ENCODE data around the gene SLCO3A1.

SLCO3A1 gene

DNA sequence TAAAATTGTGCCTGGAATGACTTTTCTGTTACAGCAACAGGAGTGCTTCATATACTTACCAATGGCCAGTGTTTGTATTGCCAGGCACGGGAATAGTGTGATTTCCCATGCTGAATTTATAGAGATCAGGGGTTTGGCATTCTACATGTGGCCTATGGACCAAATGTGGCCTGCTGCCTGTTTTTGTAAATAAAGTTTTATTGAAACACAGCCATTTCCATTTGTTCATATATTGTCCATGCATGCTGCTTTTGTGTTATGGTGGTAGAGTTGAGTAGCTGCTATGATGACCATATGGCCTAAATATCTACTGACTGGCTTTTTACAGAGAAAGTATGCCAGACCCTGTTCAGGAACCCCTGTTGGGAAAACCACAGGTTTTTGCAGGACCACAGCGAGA, 55.6 kb downstream of the SLCO3A1 start:
- DNase-seq (ENCODE audit: low read depth in 1 of 2, low spot score in 1 of 2) = no peak

DNA sequence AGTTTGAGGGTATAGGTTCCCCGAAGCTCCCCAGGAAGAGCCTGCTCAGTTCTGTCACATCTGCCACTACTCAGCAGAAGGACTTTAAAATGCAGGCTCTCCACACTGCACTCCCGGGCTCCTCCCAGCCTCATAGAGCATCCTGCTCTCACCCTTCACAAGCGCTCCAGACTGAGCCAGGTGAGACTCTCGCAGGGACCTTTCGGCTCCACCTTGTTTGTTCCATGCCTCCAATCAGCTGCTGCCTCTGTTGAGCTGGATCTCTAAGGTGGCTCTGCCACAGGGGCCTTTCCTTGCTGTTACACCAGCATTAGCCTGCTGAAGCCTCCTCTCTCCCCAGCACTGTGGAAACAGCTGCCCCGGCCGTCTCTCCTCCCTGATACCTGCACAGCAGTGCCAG, 56.1 kb downstream of the SLCO3A1 start:
- DNase-seq (ENCODE audit: low read depth in 1 of 2, low spot score in 1 of 2) = no peak

DNA sequence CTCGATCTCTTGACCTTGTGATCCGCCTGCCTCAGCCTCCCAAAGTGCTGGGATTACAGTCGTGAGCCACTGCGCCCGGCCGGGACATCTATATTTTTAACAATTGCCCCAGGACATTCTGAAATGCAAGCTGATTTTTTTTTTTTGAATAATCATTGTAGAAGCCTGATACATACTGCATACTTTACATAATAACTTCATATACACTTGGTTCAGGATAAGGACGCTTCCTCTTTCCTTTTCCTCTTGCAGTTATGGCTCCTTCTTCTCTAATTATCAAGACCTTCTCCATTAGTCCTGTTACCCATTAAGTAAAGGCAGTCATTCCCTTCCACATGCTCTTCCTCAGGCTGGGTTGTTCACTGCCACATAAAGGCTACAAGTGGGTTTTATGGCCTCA, 58.3 kb downstream of the SLCO3A1 start:
- no peak for DNase-seq (ENCODE audit: low read depth in 1 of 2, low spot score in 1 of 2)

DNA sequence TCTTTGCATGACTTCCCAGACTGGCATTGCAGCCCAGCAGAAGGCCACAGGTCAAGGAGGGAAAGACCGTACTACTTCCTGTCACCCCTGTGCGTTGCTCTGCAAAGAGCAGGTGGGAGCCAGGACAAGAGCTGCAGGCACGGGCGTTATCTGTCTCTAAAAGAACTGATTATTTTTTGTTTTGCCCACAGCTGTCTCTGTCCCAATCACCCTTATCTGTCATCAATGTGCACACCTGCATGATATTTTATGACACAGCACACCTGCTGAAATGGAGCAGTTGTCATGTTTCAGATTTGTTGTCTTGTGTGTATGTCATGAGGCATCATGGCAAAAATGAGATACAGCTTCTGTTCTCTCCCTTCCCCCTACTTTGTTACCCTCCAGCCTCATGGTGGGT, 58.8 kb downstream of the SLCO3A1 start:
- no peak for DNase-seq (ENCODE audit: low read depth in 1 of 2, low spot score in 1 of 2)

DNA sequence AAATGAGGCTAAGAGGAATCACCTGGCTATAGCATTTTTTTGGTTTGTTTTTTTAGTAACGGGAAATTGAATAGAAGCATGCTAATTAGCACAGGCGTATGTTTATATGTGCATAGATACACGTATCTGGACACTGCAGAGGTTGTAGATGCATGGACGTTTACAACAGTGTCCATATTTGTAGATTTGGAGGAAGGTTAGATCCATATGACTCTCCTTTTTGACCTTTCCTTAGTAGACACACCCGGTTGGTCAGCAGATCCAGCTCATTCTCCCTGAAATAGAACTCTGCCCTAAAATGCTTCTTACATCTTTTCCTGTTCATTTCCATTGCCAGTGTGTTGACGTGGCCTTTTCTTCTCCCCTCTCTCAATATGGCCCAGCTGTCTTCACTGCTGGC, 60.1 kb downstream of the SLCO3A1 start:
- DNase-seq (ENCODE audit: low read depth in 1 of 2, low spot score in 1 of 2) = no peak

DNA sequence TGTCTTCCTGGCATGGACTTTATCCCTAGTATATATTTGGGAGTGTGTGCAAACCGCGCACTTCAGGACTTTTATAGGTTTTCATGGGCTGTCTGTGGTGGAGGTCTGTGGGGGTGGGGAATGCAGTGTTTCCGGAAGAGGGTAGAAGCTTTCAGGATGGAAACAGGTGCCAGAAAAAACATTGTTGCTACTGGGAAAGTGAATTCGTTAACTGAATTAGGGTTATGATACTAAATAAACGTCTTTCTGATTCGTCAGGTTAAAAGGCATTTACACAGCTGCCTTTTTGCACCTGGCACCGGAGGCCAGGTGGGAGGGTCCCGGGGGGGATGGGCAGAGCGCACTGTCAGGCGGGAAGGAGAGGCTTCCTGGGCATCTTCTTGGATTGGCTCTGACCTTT, 62.1 kb downstream of the SLCO3A1 start:
- DNase-seq (ENCODE audit: low read depth in 1 of 2, low spot score in 1 of 2) = no peak

DNA sequence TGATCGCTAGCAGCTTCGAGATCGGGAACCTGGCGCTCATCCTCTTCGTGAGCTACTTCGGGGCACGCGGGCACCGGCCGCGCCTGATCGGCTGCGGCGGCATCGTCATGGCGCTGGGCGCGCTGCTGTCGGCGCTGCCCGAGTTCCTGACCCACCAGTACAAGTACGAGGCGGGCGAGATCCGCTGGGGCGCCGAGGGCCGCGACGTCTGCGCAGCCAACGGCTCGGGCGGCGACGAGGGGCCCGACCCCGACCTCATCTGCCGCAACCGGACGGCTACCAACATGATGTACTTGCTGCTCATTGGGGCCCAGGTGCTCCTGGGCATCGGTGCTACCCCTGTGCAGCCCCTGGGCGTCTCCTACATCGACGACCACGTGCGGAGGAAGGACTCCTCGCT, 62.5 kb downstream of the SLCO3A1 start:
- DNase-seq (ENCODE audit: low read depth in 1 of 2, low spot score in 1 of 2) = no peak

DNA sequence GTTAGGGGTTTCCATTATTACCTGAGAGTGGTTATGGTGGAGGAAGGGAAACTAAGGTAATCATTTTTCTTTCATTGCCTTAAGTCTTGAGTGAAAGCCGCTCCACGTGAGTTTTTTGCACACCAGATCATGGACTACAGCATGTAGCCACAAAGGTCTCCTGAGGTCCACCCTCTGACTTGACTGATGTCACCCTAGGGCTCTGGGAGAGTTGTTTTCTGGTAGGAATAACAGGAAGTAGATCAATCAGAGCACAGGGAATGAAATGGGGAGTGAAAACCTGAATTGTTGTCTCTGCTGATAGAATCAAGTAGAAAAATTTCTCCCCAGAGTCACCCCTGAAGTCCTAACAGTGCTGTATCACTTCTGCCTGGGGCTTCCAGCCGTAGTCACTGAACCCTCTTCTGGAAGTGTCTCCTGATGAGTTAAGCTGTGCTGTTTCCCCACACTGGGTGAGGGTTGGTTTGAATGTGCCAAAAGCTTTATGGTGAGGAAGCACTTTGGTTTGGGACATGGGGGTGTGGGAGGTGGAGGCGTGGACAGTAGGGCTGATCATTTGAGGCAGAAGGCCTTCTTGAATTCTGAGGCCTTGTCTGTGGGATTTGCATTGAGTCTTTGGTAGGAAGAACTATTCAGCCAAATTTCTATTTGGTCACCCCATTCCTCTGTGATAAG, 64.3 kb downstream of the SLCO3A1 start:
- DNase-seq (ENCODE audit: low read depth in 1 of 2, low spot score in 1 of 2) = no peak

DNA sequence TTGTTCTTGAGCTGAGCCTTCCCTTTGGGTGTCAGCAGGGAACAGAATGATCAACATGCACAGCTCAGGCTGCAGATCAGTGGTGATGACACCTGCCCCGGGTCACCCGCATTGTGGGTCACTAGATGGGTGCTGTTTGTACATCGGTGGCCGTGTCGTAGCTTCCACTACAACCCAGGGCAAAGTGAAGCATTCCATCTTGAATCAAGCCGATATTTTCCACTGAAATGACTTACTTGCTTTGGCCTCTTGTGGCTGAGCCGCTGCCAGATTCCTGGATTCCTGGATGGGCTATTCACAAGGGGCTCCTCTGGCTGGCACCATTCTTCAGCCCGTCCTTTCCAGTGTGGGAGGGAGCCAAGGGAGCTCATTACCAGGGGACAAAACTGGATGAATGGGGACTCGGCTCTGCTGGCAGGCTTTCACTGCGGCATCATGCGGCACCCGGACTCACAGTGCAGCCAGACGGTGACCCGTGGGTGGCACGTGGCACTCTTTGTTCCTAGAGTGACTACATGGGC, 65.6 kb downstream of the SLCO3A1 start:
- DNase-seq (ENCODE audit: low read depth in 1 of 2, low spot score in 1 of 2) = no peak

DNA sequence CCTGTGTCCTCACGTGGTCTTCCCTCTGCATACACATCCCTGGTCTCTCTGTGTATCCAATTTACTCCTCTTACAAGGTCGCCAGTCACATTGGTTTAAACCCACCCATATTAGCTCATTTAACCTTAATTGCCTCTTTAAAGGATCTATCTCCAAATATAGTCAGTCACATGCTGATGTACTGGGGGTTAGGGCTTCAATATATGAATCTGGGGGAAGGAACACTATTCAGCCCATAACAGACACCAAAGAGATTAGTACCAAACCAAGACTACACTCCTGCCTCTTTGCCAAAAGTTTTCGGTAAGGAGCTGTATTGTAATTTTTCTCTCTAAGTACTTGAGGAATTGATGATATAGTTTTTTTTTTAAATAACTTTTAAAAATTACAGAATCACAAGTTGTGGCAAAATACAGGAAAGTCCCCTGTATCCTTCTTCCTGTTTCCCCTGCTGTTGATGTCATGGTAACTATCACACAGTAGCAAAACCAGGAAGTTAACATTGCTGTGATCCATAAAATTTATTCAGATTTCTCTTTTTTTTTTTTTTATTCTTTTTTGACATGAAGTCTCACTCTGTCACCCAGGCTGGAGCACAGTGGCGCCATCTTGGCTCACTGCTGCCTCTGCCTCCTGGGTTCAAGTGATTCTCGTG, 67.8 kb downstream of the SLCO3A1 start:
- no peak for DNase-seq (ENCODE audit: low read depth in 1 of 2, low spot score in 1 of 2)

DNA sequence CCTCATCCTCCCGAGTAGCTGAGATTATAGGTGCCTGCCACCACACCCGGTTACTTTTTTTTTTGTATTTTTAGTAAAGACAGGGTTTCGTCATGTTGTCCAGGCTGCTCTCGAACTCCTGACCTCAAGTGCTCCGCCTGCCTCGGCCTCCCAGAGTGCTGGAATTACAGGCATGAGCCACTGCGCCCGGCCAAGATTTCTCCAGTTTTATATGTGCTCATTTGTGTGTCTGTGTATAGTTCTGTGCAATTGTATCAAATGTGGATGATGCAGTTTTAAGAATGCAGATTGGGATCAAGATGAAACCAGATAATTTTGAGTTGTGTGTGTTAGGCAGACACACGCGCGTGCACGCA, 68.3 kb downstream of the SLCO3A1 start:
- DNase-seq (ENCODE audit: low read depth in 1 of 2, low spot score in 1 of 2) = no peak

DNA sequence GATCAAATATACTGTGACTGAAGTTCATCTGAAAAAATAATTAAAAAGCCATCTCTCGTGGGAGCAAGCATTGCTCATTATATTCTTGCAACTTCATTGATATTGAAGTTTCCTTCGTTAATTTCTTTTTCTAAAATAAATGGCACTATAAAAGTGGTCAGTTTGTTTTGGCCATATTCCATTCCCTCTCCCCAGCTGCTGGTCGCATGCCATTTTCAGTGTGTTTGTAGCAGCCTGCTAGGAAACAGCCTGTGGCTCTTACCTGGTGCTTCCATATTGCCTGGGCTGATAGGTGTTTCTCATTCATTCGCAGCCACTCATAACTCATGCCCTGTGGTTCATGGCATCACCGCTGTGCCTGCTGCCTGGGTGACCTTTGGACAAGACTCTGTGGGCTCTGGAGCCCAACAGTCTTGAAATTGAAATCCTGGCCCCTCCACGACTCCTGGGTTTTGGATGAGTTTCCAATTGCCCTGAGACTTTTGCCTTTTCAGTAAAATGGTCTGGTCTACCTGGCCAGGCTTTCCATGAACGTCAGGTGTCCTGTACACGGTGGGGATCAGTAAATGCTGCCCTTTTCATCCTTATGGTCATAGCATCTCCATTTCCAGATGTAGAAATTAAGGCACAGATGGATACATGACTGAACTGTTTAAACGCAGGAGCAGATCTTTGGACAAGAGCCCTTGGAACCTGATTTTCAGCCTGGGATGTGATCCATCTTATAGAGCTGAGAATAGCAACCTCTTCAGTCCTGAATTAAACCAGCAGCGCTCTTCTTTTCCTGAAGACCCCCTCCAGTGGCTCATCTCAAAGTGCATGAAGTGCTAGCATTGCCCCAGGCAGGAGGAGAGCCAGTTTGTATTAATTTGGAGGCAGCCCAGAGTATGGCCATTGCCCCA, 69.4 kb downstream of the SLCO3A1 start:
- no peak for DNase-seq (ENCODE audit: low read depth in 1 of 2, low spot score in 1 of 2)

DNA sequence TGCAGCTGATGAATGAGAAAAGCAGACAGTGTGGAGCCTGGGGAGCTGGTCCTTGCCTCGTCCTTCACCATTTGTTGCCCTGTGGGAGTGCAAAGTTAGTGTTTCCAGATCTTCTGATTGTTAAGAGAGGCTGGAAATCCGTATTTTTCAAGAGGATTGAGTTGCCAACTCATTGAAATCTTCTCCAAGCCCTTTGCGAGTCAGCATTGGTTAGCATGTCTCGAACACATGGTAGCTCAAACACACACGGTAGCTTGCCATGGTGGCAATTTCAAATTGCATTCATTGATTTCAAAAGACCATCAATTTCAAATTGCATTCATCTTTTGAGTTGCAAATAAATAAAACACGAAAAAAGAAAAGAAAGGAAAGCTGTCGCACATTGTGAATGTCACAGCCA, 70.7 kb downstream of the SLCO3A1 start:
- DNase-seq (ENCODE audit: low read depth in 1 of 2, low spot score in 1 of 2) = no peak

DNA sequence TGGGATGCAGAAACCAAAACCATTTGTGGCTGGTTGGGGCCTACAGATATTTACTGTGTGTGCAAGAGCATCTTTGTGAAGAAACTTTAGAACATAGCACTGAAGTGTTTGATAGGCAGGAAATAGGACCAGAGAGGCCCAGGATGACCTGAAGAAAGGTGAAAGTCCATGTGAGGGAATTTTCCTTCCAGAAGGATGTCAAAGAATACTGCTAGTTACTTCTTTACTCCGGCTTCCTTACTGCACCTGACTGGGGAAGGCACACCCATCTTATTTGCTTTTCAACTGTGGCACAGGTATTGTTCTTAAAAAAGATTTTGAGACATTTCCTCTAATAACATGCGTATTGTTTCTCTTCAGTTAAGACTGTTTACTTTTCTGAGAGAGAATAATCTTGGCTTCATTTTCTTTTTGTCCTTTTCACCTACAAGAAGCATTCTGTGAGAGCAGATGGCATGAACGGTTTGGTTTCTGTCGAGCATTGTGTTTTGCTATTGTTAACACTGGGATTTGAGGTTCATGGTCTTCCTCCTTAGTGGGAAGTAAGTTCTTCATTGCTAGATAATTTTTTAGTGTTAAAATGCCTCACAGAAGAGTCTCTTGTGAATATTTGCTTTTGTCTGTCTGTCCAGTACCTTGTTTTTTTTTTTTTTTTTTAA, 71.5 kb downstream of the SLCO3A1 start:
- DNase-seq (ENCODE audit: low read depth in 1 of 2, low spot score in 1 of 2) = no peak

DNA sequence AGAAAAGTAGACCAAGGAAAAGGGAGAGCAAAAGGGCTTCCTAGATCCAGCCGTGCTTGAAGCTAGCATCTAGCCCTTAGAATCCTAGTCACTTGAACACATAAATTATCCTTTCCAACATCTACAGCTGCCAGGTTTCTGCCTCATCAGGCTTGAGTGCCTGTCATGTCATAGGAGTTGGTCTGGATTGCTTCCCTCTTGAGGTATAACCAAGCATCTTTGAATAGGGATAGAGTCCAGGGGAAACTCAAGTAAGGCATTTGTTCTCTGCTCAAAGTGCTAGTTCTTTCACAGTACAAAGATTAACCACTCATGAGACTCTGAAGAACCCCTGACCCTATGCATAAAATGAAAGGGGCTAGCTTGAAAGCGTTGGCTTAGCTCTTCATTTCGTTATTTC, 72.3 kb downstream of the SLCO3A1 start:
- DNase-seq (ENCODE audit: low read depth in 1 of 2, low spot score in 1 of 2) = no peak

DNA sequence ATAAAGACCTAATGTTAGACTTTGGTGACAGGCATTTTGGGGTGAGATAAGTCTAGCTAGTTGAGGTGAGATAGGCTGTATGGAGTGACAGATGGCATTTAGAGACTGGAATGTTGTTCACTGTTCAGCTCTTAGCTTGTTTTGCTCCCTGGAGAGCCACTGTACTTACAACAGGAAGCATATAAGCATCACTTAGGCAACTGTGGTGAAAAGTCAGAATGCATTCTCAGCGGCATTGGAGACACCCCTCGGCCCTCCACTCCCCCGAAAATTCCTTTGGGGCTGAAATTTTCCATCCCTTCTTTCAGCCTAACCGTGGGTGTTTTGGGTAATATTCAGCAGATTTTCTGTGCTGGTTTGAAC, 73.4 kb downstream of the SLCO3A1 start:
- DNase-seq (ENCODE audit: low read depth in 1 of 2, low spot score in 1 of 2) = no peak

DNA sequence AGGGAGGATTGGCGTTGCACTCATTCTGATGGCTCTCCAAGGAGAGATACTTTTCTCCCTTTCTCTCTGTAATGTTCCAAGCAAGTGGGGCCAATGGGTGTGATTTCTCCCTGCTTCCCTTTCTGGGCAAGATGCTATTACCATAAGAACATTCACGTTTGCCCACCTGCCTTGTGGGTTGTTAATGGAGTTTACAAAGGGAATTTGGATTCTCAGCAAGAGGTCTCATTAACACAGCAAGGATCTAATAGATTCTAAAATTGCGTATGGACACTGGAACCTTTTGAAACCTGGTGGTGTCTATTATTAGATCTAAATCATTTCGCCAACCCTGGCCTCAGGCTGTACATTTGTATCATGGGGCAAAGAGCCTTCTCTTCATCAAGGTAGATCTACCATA, 74.1 kb downstream of the SLCO3A1 start:
- no peak for DNase-seq (ENCODE audit: low read depth in 1 of 2, low spot score in 1 of 2)

DNA sequence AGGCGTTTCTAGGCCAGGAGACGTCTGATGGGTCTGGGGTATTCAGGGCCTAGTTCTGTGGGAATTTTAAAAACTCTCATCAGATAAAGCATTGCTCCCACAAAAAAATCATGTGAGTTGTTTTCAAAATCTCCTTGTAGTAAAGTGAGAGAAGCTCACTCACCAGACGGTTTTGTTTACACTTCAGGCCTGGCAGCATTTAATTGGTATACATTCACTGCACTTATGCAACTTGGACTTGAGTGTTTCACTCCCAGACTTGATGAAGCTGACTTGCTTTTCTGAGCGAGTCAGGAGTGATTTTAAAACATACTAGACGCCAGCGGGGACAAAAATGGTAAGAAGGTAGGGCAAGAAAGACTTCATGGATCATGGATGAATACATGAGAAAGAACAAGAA, 75.2 kb downstream of the SLCO3A1 start:
- DNase-seq (ENCODE audit: low read depth in 1 of 2, low spot score in 1 of 2) = no peak

DNA sequence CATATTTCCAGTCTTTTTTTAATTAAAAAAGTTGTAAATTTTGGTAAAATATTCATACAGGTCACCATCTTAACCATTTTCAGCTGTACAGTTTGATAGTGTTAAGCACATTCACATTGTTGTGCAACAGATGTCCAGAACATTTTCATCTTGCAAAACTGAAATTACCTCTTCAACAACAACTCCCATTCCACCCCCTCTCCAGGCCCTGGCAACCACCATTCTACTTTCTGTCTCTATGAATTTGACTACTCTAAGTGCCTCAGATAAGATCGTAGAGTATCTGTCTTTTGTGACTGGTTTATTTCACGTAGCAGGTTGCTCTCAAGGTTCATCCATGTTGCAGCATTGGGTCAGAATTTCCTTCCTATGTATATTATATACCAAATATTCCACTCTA, 76.0 kb downstream of the SLCO3A1 start:
- DNase-seq (ENCODE audit: low read depth in 1 of 2, low spot score in 1 of 2) = no peak

DNA sequence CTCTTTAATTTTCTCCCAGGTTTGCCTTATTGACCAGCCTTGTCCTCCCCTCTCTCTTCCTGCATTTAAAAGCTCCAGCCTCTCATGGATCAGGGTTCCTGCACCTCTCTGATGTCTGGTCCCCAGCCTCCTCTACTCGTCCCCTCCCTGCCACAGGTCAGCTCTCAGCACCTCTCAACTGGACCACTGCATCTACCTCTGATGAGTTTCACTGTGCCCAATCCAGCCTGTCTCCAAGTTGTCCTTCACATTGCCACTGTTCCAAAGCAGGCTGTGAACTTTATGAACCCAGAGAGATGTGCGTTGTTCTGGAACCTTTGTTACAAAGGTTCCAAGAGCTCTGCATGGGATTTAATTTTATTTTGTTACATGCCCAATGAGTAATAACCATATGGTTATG, 76.6 kb downstream of the SLCO3A1 start:
- DNase-seq (ENCODE audit: low read depth in 1 of 2, low spot score in 1 of 2) = no peak

DNA sequence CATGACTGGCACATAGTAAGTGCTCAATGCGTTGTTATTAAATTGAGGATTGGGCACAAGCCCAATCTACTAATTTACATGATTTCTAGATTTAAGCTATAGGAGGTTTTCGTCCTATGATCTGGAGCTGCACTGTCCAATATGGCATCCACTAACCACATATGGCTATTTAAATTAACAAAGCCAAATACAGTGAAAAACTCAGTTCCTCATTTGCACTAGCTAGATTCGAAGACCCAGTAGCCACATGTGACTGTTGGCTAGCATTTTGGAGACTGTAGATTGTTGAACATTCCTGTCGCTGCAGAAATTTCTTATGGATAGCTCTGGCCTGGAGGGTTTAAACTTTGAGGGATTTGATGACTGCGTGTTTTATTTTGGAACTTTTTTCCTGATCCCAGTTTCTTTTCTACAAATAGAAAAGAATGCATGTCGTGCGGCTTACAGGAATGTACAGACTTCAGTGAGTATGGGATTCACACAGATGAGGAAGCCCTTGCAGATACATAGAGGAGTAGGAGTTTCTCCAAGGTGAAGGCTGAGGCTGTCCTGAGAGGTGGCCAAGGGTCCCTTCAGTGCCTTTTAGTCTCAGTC, 82.8 kb downstream of the SLCO3A1 start:
- no peak for DNase-seq (ENCODE audit: low read depth in 1 of 2, low spot score in 1 of 2)
